GM18868 (cell line): ENCODE measurements around the gene PIGS.
"Not testable (repeated sequence)": the region's sequence is repeated elsewhere in the genome, so short reads cannot be mapped to it uniquely, and the experiment has no call there.

ENCODE experiments used
- ATAC-seq: cut with Tn5 transposase; IDR thresholded peaks from one replicate; pipeline ENCODE4 v1.9.1; 2021; ENCODE audit warnings: mild to moderate bottlenecking, moderate library complexity; ENCODE audit not compliant: unreplicated experiment

The PIGS gene

DNA sequence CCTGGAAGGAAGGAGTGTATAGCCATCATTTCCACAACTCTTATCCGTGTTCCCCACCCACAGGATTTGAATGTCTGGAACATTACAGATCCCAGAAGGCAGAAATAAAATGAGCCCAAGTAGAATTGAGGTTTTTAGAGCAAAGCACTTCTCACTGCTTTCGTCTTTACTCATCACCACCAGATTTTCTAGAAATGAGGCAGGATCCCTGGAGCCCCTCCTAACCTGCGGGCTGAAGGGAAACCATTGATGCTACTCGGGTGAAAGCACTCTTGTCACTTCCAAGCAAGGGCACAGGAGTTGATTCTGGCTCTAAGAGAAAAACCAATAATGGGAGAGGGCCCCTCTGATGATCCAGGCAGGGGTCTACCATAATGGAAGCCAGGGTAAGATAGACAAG, 8.2 kb upstream of the PIGS start:
- no peak for ATAC-seq

GRCh38 chr17:28578246-28579195, 7.2 kb upstream of the PIGS start:
- no peak for ATAC-seq

GRCh38 chr17:28577466-28577824, 6.1 kb upstream of the PIGS start:
- ATAC-seq: no peak

- peak; percentile 84 for ATAC-seq
Observed at GRCh38 chr17:28576758-28577465, 5.6 kb upstream of the PIGS start, which contains the start of gene ALDOC. Gene ALDOC (minus strand): TSS chr17:28576895. CDS start chr17:28575532, 1,363 bp downstream.

DNA sequence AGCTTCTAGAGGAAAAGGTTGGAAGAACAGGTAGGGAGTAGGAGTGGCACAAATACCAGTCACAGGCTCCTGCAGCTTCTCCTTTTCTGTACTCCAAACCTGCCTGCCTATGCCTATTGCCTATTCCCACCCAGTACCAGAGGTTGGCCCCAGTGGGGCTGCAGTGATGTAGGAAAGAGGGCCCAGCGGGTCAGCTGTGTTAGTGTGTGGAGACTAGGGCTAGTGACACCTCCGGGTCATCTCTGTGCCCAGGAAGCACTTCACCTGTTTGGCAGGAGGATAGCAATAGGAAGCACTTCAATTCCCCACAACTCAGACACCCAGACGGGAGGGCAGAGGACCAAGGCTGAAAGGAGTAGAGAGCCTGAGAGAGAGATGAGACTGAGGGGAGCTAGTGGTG, 4.7 kb upstream of the PIGS start:
- not testable (repeated sequence) for ATAC-seq

DNA sequence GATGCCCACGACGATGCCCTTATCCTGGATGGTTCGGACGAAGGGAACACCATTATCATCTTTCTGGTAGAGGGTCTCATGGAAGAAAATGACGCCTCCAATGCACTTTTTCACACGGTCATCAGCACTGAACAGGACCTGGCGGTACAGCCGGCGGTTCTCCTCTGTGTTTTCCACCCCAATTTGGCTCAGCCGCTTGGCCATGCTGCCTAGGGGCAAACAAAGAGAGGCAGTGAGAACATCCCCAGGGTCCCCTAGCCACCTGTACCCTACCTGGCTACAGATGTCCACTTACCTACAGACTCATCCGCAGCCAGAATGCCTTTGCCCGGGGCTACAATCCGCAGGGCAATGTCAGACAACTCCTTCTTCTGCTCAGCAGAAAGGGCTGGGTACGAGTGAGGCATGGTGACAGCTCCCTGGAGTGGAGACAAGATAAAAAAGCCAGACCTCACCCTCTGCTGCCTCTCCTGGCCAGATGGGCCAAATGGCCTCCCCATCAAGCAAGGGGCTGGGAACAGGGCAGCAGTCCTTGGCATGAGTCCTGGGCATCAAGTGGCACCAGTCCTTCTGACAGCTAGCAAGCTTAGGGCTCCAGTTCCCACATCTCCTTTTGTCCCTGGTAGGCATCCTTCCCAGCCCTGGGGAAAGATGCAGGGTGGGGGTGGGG, 3.9 kb upstream of the PIGS start:
- no peak for ATAC-seq

DNA sequence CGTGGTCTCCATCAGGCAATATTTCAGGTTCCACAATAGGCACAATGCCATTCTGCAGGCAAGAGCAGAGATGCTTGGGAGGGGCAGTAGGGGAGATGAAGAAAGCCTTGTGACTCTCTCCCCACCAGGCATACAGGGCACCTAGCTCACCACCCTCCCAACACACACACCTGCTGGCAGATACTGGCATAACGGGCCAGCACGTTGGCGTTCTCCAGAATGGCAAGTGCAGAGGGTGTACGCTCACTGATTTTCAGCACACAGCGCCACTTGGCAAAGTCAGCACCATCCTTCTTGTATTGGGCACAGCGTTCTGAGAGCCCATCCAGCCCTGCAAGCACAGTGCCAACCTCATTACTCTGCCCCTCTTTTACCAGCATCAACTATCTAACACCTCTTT, 3.2 kb upstream of the PIGS start:
- no peak for ATAC-seq

DNA sequence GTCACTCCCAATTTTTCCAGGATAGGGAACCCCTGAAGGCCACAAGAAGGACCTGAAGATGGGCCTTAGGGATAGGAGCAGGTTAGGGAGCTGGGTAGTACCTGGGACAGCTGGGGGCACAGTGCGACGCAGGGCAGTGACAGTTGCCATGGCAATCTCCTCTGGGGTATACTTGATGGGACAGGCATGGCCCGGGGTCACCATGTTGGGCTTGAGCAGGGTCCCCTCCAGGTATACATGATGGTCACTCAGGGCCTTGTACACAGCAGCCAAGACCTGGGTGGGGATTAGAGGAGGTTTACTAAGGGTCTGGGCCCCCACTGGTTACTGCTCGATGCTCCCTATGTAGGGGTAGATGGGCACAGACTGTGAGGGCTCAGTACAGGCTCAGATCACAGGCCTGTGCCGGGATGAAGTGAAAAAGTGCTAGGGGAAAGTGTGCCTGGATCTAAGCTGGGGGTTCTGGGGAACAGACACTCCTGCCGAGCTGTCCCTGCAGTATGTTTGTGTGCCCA, 2.7 kb upstream of the PIGS start:
- no peak for ATAC-seq

DNA sequence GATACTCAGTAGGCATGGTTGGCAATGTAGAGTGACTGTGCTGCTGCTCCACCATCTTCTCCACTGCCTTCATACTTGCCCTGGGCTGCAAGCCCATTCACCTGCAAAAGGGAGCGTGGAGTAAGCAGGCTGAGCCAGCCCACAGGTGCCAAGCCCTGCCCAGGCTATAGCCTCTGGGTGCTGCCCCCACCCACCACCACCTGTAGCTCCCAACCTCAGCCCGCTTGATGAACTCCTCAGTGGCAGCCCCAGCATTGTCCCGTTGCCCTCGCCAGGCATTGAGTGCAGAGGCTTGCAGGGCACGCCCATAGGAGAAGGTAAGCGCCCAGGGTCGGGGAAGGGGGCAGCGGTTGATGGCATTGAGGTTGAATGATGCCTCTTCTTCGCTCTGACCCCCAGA, 2.2 kb upstream of the PIGS start:
- no peak for ATAC-seq

DNA sequence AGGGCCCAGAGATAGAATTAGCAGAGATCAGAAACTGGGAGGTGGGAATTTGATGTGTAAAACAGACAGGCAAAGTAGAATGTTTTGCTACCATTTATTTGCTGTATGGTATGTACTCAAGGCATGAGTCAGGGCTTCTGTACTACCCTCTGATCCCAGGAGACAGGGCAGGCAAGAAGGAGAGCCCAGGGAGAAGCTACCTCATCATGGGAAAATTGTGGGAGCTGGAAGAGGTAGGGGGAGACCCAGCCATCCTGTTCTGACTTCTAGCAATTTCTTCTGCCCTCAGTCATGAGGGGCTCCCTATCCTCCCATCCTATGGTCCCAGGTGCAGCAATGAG, 1.7 kb upstream of the PIGS start:
- ATAC-seq: no peak

- ATAC-seq: no peak
Observed at GRCh38 chr17:28572259-28573039, 1.1 kb upstream of the PIGS start.

DNA sequence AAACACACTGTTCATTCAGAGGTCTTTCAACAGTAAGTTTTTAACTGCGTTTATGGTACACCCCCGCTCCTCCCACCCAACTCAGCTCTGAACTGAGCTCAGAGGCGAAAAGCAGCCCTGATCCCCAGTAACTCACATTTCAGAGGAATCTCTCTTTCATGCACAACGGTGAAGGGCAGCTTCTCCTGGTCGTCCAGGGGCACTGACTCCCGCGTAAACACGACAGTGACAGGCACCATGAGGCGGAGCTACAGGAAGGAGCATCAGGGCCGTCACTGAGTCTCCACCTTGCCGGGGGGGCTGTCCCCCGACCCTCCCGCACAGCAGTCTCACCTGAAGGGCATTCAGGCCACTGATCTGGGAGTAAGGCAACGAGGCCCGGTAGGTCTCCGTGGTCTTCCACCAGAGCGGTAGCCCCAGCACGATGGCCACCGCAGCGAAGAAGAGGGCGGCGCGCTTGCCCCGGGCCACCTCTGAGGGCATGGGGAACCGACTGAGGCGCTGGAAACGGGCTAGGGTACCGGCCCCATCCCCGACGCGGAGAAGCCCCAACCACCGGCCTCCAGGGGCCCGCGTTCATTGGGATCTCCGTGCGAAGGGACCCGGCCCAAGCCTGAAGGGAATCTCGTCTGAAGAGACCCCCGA, 486 bp downstream of the PIGS start:
- ATAC-seq: no peak

DNA sequence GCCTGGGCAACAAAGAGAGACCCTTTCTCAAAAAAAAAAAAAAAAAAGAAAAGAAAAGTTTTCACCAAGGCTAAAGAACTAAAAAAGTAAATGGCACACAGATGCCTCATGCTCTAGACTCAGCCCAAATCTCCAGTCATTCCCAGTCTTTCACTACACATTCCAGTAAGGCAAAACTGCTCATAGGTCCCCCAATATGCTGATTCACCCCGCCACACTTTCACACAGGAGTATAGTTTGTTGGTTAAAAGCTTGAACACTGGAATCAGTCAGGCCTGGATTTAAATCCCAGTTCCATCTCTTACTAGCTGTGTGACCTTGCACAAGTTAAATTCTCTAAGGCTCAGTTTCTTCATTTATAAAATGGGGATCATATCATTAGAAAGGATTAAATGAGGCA, 1.9 kb downstream of the PIGS start:
- ATAC-seq: no peak

DNA sequence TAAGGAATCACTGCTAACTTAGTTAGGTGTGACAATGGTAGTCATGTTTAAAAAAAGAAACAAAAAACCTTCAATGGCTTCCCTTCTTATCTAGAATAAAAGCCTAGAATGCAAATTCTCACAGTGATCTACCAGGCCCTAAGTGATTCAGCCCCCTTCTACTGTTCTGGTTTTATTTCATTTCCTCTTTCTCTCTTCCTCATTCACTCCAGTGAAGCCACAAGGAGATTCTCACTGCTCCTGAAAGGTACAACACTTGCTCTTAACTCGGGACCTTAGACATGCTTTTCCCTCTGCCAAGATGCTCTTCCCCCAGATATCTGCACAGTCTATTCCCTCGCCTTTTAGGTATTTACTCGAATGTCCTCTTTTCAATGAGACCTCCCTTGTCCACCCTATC, 3.7 kb downstream of the PIGS start:
- no peak for ATAC-seq

DNA sequence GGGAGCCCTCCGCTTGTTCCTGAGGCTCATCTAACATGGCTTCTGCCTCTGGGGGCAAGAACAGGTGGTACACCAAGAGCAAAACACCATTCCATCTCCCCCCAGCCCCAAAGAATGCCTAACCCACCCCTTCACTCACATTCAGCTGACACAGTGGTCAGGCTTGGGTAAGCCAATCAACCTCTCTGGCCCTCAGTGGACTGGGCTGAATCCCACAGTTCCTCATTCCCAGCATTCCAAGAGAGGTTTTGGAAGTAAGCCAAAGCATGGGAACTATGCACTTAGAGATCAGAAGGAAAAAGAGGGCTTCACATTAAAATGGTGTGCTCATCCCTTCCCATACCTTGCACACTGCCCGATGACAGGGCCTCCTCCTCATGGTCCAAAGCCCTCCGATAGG, 7.8 kb downstream of the PIGS start:
- ATAC-seq: no peak

DNA sequence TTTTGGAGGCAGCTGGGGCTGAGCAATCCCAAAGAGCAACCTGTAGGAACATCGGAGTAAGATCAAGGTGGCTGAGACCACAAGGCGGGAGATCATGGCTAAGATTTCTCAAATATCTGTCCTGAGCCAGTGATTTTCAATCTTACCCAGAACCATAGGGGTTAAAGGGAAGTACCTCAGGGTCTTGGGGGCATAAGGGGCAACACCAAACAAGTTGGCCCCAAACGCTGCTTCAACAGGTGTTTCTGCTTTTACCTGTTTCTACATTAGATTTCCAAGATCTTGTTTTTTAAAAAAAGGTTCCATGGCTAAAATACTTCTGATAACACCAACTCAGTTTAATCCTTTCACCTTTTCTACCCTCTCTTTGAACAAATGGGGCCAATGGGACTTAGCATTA, 16.3 kb downstream of the PIGS start:
- ATAC-seq: no peak

GRCh38 chr17:28554565-28554964, 16.8 kb downstream of the PIGS start:
- no peak for ATAC-seq

GRCh38 chr17:28553000-28553505, 18.3 kb downstream of the PIGS start:
- ATAC-seq: no peak

- peak; percentile 53 for ATAC-seq
Observed at GRCh38 chr17:28552176-28552999, 18.9 kb downstream of the PIGS start, which contains the start of gene UNC119. Gene UNC119 (minus strand): TSS chr17:28552624. CDS start chr17:28552557, 67 bp downstream.
